ENCODE measurements around the gene SAMD8.
A peak's percentile ranks its signal among the peaks of the same experiment; 100 is the strongest.
"Not testable (repeated sequence)": the region's sequence is repeated elsewhere in the genome, so short reads cannot be mapped to it uniquely, and the experiment has no call there.

Gene SAMD8

GRCh38 chr10:75137533-75138438 is 26.3 kb downstream of the SAMD8 start:
- DNase-seq (ENCODE audit: low read depth, low spot score) = no peak

- DNase-seq (ENCODE audit: low read depth, low spot score) = no peak
These were observed 28.8 kb downstream of the SAMD8 start for GRCh38 chr10:75140246-75140645.

GRCh38 chr10:75143353-75143752 is 31.9 kb downstream of the SAMD8 start:
- no peak for DNase-seq (ENCODE audit: low read depth, low spot score)

- no peak for DNase-seq (ENCODE audit: low read depth, low spot score)
These were observed 34.1 kb downstream of the SAMD8 start for GRCh38 chr10:75145590-75145989.

GRCh38 chr10:75146780-75147179 is 35.3 kb downstream of the SAMD8 start:
- DNase-seq (ENCODE audit: low read depth, low spot score) = no peak

- DNase-seq (ENCODE audit: low read depth, low spot score) = no peak
These were observed 39.2 kb downstream of the SAMD8 start for GRCh38 chr10:75150656-75151055.

GRCh38 chr10:75159519-75159918 is 48.1 kb downstream of the SAMD8 start:
- no peak for DNase-seq (ENCODE audit: low read depth, low spot score)

- DNase-seq (ENCODE audit: low read depth, low spot score) = no peak
These were observed 54.5 kb downstream of the SAMD8 start for GRCh38 chr10:75165684-75166622.

GRCh38 chr10:75166623-75166972 is 55.1 kb downstream of the SAMD8 start:
- no peak for DNase-seq (ENCODE audit: low read depth, low spot score)

- no peak for DNase-seq (ENCODE audit: low read depth, low spot score)
These were observed 56.8 kb downstream of the SAMD8 start for GRCh38 chr10:75168275-75168674.

- DNase-seq (ENCODE audit: low read depth, low spot score) = no peak
These were observed 58.8 kb downstream of the SAMD8 start for GRCh38 chr10:75170215-75170614.

GRCh38 chr10:75175046-75175445 is 63.6 kb downstream of the SAMD8 start:
- DNase-seq (ENCODE audit: low read depth, low spot score) = no peak

- DNase-seq (ENCODE audit: low read depth, low spot score) = no peak
These were observed 64.6 kb downstream of the SAMD8 start for GRCh38 chr10:75176046-75176445.

GRCh38 chr10:75176736-75177135 is 65.3 kb downstream of the SAMD8 start:
- no peak for DNase-seq (ENCODE audit: low read depth, low spot score)

- DNase-seq (ENCODE audit: low read depth, low spot score) = no peak
These were observed 68.3 kb downstream of the SAMD8 start for GRCh38 chr10:75179657-75180177.

- no peak for DNase-seq (ENCODE audit: low read depth, low spot score)
These were observed 69.1 kb downstream of the SAMD8 start for GRCh38 chr10:75180592-75180991.

GRCh38 chr10:75181073-75181472 is 69.6 kb downstream of the SAMD8 start:
- DNase-seq (ENCODE audit: low read depth, low spot score) = no peak

GRCh38 chr10:75186310-75186709 is 74.9 kb downstream of the SAMD8 start:
- DNase-seq (ENCODE audit: low read depth, low spot score) = no peak

- DNase-seq (ENCODE audit: low read depth, low spot score) = peak; percentile 13
These were observed 76.5 kb downstream of the SAMD8 start for GRCh38 chr10:75187961-75188426.

GRCh38 chr10:75188522-75188921 is 77.1 kb downstream of the SAMD8 start:
- not testable (repeated sequence) for DNase-seq (ENCODE audit: low read depth, low spot score)

GRCh38 chr10:75189266-75190096 is 78.0 kb downstream of the SAMD8 start:
- DNase-seq (ENCODE audit: low read depth, low spot score) = no peak
